HepG2 (cell line): ENCODE data around the gene PIM3. TPM values are rescaled to one million over a fixed set of nuclear protein-coding genes. Genes with fewer than 3 reads are reported as not detected.

Experiments
- ATAC-seq: fragments of 200-7000 bp; cut with Tn5 transposase; 3 replicates; pipeline ENCODE4 v1.9.1; 2020; ENCODE audit warnings: mild to moderate bottlenecking, moderate library complexity
- BruUV-seq: library from RNA; stranded (reverse); fragments of 400-500 nt; replicated peaks from 2 replicates; lab custom pipeline; 2021; lab: Mats Ljungman, UMichigan
- CTCF ChIA-PET: fragments of 300-600 bp; formaldehyde crosslinking; extraction: SDS; loops from one replicate; lab custom pipeline; 2021; ENCODE audit warnings: low total read pairs, inconsistent platforms, low intra/inter-chr PET ratio; lab: Yijun Ruan, JAX
- POLR2A ChIA-PET: fragments of 350-600 bp; sonication (Branson Sonifier 250); formaldehyde crosslinking; loops from one replicate; lab custom pipeline; 2020; ENCODE audit warnings: antibody characterized with exemption, inconsistent platforms; lab: Yijun Ruan, JAX
- DNase-seq: peaks from one replicate; pipeline ENCODE4 v3.0.0-alpha.2; 2015; ENCODE audit warnings: low spot score
- FAIRE-seq: peaks from 3 replicates; lab custom pipeline; 2011; peaks lifted over from hg19 to GRCh38; lab: Jason Lieb, UNC
- H2AFZ ChIP-seq: one replicate; pipeline ENCODE4 v1.6.1; 2011; ENCODE audit warnings: low read length, inconsistent platforms
- H3K27ac ChIP-seq: fragments of 300-600 bp; 3 replicates; pipeline ENCODE4 v1.8.0; 2011; ENCODE audit warnings: mixed run types, mild to moderate bottlenecking, mixed read lengths, low read length, inconsistent platforms; ENCODE audit not compliant: insufficient read depth; ENCODE audit errors: extremely low read length
- H3K27me3 ChIP-seq, 2 experiments: fragments of 200-600 bp in 1 of 2; 2 replicates in 1 of 2; 3 replicates in 1 of 2; pipeline versions ENCODE4 v1.6.0 to v1.8.0; 2011; ENCODE audit warnings: low read length in 2 of 2, mild to moderate bottlenecking in 2 of 2, moderate library complexity in 2 of 2, inconsistent platforms in 1 of 2; ENCODE audit not compliant: insufficient read depth in 2 of 2, control insufficient read depth in 1 of 2
- H3K36me3 ChIP-seq, 2 experiments: fragments of 200-600 bp in 1 of 2; replicated peaks in 1 of 2; 2 replicates in 1 of 2; 3 replicates in 1 of 2; pipeline versions ENCODE4 v1.5.1 to v1.8.0; 2011; ENCODE audit warnings: low read length in 2 of 2, inconsistent platforms in 1 of 2; ENCODE audit not compliant: insufficient read depth in 2 of 2, control insufficient read depth in 1 of 2
- H3K4me1 ChIP-seq: 2 replicates; pipeline ENCODE4 v1.5.1; 2012; ENCODE audit warnings: low read length, inconsistent platforms; ENCODE audit not compliant: insufficient read depth
- H3K4me2 ChIP-seq: 2 replicates; pipeline ENCODE4 v1.6.0; 2011; ENCODE audit warnings: low read depth, low read length, inconsistent platforms
- H3K4me3 ChIP-seq, 3 experiments: fragments of 200-600 bp in 1 of 3; sonication (generic), shearing (Covaris generic) in 1 of 3; replicated peaks in 1 of 3; 2 replicates each; pipeline ENCODE4 v1.5.1; 2011 to 2016; ENCODE audit warnings: low read length in 3 of 3, inconsistent platforms in 2 of 3, low read depth in 2 of 3, mild to moderate bottlenecking in 2 of 3, control low read depth in 1 of 3, mixed read lengths in 1 of 3; ENCODE audit not compliant: insufficient read depth in 1 of 3
- H3K79me2 ChIP-seq: one replicate; pipeline ENCODE4 v1.6.1; 2011; ENCODE audit warnings: low read length, inconsistent platforms; ENCODE audit not compliant: insufficient read depth
- H3K9ac ChIP-seq: 2 replicates; pipeline ENCODE4 v1.6.0; 2011; ENCODE audit warnings: mild to moderate bottlenecking, low read depth, low read length, inconsistent platforms; ENCODE audit not compliant: insufficient read depth
- H3K9me3 ChIP-seq: 2 replicates; pipeline ENCODE4 v1.5.1; 2012; ENCODE audit warnings: mild to moderate bottlenecking, low read length
- H4K20me1 ChIP-seq: 2 replicates; pipeline ENCODE4 v1.6.0; 2011; ENCODE audit warnings: inconsistent platforms, mild to moderate bottlenecking, low read length, moderate library complexity; ENCODE audit not compliant: insufficient read depth
- CENPX ChIP-seq: sonication (generic); formaldehyde crosslinking; IDR thresholded peaks from 2 replicates; pipeline ENCODE4 v1.9.0; 2021; ENCODE audit warnings: mild to moderate bottlenecking, missing genetic modification reagents, moderate library complexity
- MAFG ChIP-seq: sonication (generic); formaldehyde crosslinking; IDR thresholded peaks from 2 replicates; pipeline ENCODE4 v1.5.1; 2020; ENCODE audit warnings: mild to moderate bottlenecking, missing genetic modification reagents
- MATR3 ChIP-seq: sonication (generic); formaldehyde crosslinking; IDR thresholded peaks from 2 replicates; pipeline ENCODE4 v1.4.0; 2020; ENCODE audit warnings: missing genetic modification reagents
- MEF2D ChIP-seq: sonication (generic); formaldehyde crosslinking; IDR thresholded peaks from 2 replicates; pipeline ENCODE4 v1.5.1; 2020; ENCODE audit warnings: mild to moderate bottlenecking, missing genetic modification reagents
- ONECUT2 ChIP-seq: sonication (generic); formaldehyde crosslinking; IDR thresholded peaks from 2 replicates; pipeline ENCODE4 v1.4.0; 2020; ENCODE audit warnings: missing genetic modification reagents
- RORA ChIP-seq: sonication (generic); formaldehyde crosslinking; IDR thresholded peaks from 2 replicates; pipeline ENCODE4 v1.5.0; 2020; ENCODE audit warnings: mild to moderate bottlenecking, missing genetic modification reagents, moderate library complexity
- SIX4 ChIP-seq: sonication (generic); formaldehyde crosslinking; IDR thresholded peaks from 2 replicates; pipeline ENCODE4 v1.4.0; 2020; ENCODE audit warnings: missing genetic modification reagents
- TBL1XR1 ChIP-seq: fragments of 150-350 bp; IDR thresholded peaks from 2 replicates; pipeline ENCODE4 v1.6.1; 2014; ENCODE audit warnings: borderline replicate concordance, low read length; ENCODE audit not compliant: partially characterized antibody
- TCF12 ChIP-seq, 2 experiments: fragments of 450-650 bp in 1 of 2; sonication (generic) in 1 of 2; formaldehyde crosslinking in 1 of 2; IDR thresholded peaks; 2 replicates each; pipeline versions ENCODE4 v1.6.1 to v1.8.0; 2017 to 2022; ENCODE audit warnings: antibody characterized with exemption in 1 of 2, mild to moderate bottlenecking in 1 of 2, missing genetic modification reagents in 1 of 2, moderate library complexity in 1 of 2
- THAP11 ChIP-seq: IDR thresholded peaks from 2 replicates; pipeline ENCODE4 v1.6.1; 2016; ENCODE audit warnings: missing biosample characterization, missing genetic modification reagents
- ZNF33B ChIP-seq: sonication (generic); formaldehyde crosslinking; IDR thresholded peaks from 2 replicates; pipeline ENCODE4 v1.5.1; 2020; ENCODE audit warnings: mild to moderate bottlenecking, missing genetic modification reagents
- ZNF343 ChIP-seq: sonication (generic); formaldehyde crosslinking; IDR thresholded peaks from 2 replicates; pipeline ENCODE4 v1.4.0; 2020; ENCODE audit warnings: mild to moderate bottlenecking, missing genetic modification reagents
- ZNF362 ChIP-seq: sonication (generic); formaldehyde crosslinking; IDR thresholded peaks from 2 replicates; pipeline ENCODE4 v1.4.0; 2020; ENCODE audit warnings: missing genetic modification reagents, mild to moderate bottlenecking, borderline replicate concordance
- ZNF496 ChIP-seq: sonication (generic); formaldehyde crosslinking; IDR thresholded peaks from 2 replicates; pipeline ENCODE4 v1.8.1; 2023; ENCODE audit warnings: mild to moderate bottlenecking, moderate library complexity, missing genetic modification reagents; ENCODE audit not compliant: insufficient replicate concordance
- ZNF616 ChIP-seq: sonication (generic); formaldehyde crosslinking; IDR thresholded peaks from 2 replicates; pipeline ENCODE4 v1.5.0; 2020; ENCODE audit warnings: low read depth, mild to moderate bottlenecking, missing genetic modification reagents
- ZNF749 ChIP-seq: sonication (generic); formaldehyde crosslinking; IDR thresholded peaks from 2 replicates; pipeline ENCODE4 v1.8.0; 2022; ENCODE audit warnings: mild to moderate bottlenecking, missing genetic modification reagents, moderate library complexity, borderline replicate concordance
- ZNF772 ChIP-seq: sonication (generic); formaldehyde crosslinking; IDR thresholded peaks from 2 replicates; pipeline ENCODE4 v1.5.0; 2020; ENCODE audit warnings: mild to moderate bottlenecking, missing genetic modification reagents
- ZNF780A ChIP-seq: sonication (generic); formaldehyde crosslinking; IDR thresholded peaks from 2 replicates; pipeline ENCODE4 v1.8.0; 2022; ENCODE audit warnings: mild to moderate bottlenecking, missing genetic modification reagents, moderate library complexity
- ZSCAN31 ChIP-seq: sonication (generic); formaldehyde crosslinking; IDR thresholded peaks from 2 replicates; pipeline ENCODE4 v1.5.0; 2020; ENCODE audit warnings: low read depth, mild to moderate bottlenecking, missing genetic modification reagents
- WGBS: methylation state at CpG from one replicate; pipeline ENCODE4 v1.1.6; 2017; ENCODE audit warnings: low lambda C conversion rate; 5-methylcytosine and 5-hydroxymethylcytosine counted together
- in situ Hi-C: cut with HindIII; loops from 2 replicates; pipeline ENCODE4 v1.10.0; 2017; ENCODE audit warnings: low pct_unique_long_range_greater_than_20kb; ENCODE audit not compliant: extremely low pct_ligation_motif_present
- intact Hi-C: fragments of 100-400 bp; cut with micrococcal nuclease; formaldehyde crosslinking; loops from one replicate; pipeline ENCODE4 v1.10.0; 2022; ENCODE audit not compliant: unreplicated experiment
- polyA plus RNA-seq, 8 experiments: library from polyadenylated mRNA; depleted of rRNA in 3 of 8; stranded (reverse) in 7 of 8; unstranded in 1 of 8; fragments of >200 nt; fragmentation: Illumina TruSeq in 4 of 8; extraction: Trizol in 4 of 8; gene quantifications; 2 replicates each; pipeline versions ENCODE4 v1.2.1 to v1.2.3, GENCODE V29; 2011 to 2016; ENCODE audit warnings: low read depth in 4 of 8, missing spikeins in 1 of 8, mixed read lengths in 1 of 8; ENCODE audit not compliant: insufficient read depth in 1 of 8
- total RNA-seq, 5 experiments: library from RNA; depleted of rRNA; stranded (reverse); fragments of >200 nt; fragmentation: Illumina TruSeq; extraction: Trizol; gene quantifications; 2 replicates each; pipeline ENCODE4 v1.2.3, GENCODE V29; 2016; ENCODE audit warnings: low read depth in 1 of 5
- TF ChIP-seq, protein P1 (sequence below): sonication (generic); formaldehyde crosslinking; IDR thresholded peaks from 2 replicates; pipeline ENCODE4 v1.4.0; 2020; ENCODE audit warnings: missing genetic modification reagents
- TF ChIP-seq, protein P2 (sequence below): conservative IDR thresholded peaks from 2 replicates; pipeline ENCODE4 v1.6.1; 2018; ENCODE audit warnings: missing genetic modification reagents

Gene PIM3
- total and polyA plus RNA-seq, 2 of the 13 experiments (the other 11 are each of a cell fraction or from before 2014, with no cell fraction given), result 21.6 to 31.2 TPM

- POLR2A ChIA-PET, result interaction anchor here (0.7 to 10.5 kb wide), 7 partner anchors 10 to 37 kb away, joined by 3 to 283 read pairs (median 19); partner anchors contain the start of gene PIM3
- TF ChIP-seq ZNF362 (CRISPR knock-in tag) (no peak), ONECUT2 (CRISPR knock-in tag) (no peak), TCF12 (IDR thresholded peaks at IDR 0.05) (no peak), TCF12 (CRISPR knock-in tag; IDR thresholded peaks at IDR 0.05) (no peak), ZNF343 (CRISPR knock-in tag) (no peak), ZSCAN31 (no peak), RORA (CRISPR knock-in tag) (no peak), ZNF780A (CRISPR knock-in tag) (no peak), MAFG (CRISPR knock-in tag) (no peak), CENPX (CRISPR knock-in tag) (no peak), ZNF33B (no peak), ZNF496 (no peak), MATR3 (no peak), TBL1XR1 (no peak), MEF2D (CRISPR knock-in tag) (no peak), ZNF616 (CRISPR knock-in tag) (no peak), SIX4 (CRISPR knock-in tag) (no peak), ZNF749 (no peak), THAP11 (CRISPR knock-in tag) (no peak), ZNF772 (CRISPR knock-in tag) (no peak)
- TF ChIP-seq, protein P1, sequence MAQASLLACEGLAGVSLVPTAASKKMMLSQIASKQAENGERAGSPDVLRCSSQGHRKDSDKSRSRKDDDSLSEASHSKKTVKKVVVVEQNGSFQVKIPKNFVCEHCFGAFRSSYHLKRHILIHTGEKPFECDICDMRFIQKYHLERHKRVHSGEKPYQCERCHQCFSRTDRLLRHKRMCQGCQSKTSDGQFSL (CRISPR knock-in tag), result no peak
- TF ChIP-seq, protein P2, sequence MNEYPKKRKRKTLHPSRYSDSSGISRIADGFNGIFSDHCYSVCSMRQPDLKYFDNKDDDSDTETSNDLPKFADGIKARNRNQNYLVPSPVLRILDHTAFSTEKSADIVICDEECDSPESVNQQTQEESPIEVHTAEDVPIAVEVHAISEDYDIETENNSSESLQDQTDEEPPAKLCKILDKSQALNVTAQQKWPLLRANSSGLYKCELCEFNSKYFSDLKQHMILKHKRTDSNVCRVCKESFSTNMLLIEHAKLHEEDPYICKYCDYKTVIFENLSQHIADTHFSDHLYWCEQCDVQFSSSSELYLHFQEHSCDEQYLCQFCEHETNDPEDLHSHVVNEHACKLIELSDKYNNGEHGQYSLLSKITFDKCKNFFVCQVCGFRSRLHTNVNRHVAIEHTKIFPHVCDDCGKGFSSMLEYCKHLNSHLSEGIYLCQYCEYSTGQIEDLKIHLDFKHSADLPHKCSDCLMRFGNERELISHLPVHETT (CRISPR knock-in tag), result no peak
These were observed 27.1 kb upstream of the PIM3 start for GRCh38 chr22:49933236-49934159.

More at GRCh38 chr22:49933236-49934159, 27.1 kb upstream of the PIM3 start:
- peaks cover 73% of the 10 kb centered on the region for H3K4me1 ChIP-seq
- H3K4me2 ChIP-seq, result peak overlapping the region; percentile 76
- ATAC-seq, result peak; percentile 11
- WGBS, result 0% methylated on average over 6 of the region's 27 CpGs
- H3K79me2 ChIP-seq, result no peaks in the 10 kb centered on the region
- no peak for DNase-seq
- CTCF ChIA-PET, result no interaction called here
- H3K4me3 ChIP-seq, result peak overlapping the region; percentile 21 to 65 (median 38); a peak in 5 of 6 replicates
- no peaks in the 10 kb centered on the region for H3K36me3 ChIP-seq
- peaks cover 3 to 10% of the 10 kb centered on the region in 2 experiments; a peak in 4 of 5 replicates for H3K27me3 ChIP-seq
- in situ Hi-C loops, result loop anchor here (5.0 kb wide), 3 partner anchors 34 to 99 kb away; no protein-coding TSS in a partner anchor
- no peak overlapping the region for H2AFZ ChIP-seq
- no peak overlapping the region for H3K27ac ChIP-seq
- H4K20me1 ChIP-seq, result no peaks in the 10 kb centered on the region
- no peak for FAIRE-seq
- peak overlapping the region; percentile 65; the same call in 1 of the 2 replicates for H3K9ac ChIP-seq
- intact Hi-C loops, result loop anchor here (5.0 kb wide), 1 partner anchor 34 kb away; no protein-coding TSS in a partner anchor
- H3K9me3 ChIP-seq, result no peaks in the 10 kb centered on the region
- BruUV-seq, result no TSS peak
